K562 (cell line): ENCODE results near the gene TBP. TPM values are rescaled to one million over a fixed set of nuclear protein-coding genes. Genes with fewer than 3 reads are reported as not detected.

Experiments
- ARID1B ChIP-seq: fragments of 450-650 bp; IDR thresholded peaks from 2 replicates; pipeline ENCODE4 v1.6.1; 2016; ENCODE audit warnings: antibody characterized with exemption, mild to moderate bottlenecking, inconsistent platforms
- BRD9 ChIP-seq: fragments of 450-650 bp; IDR thresholded peaks from 2 replicates; pipeline ENCODE4 v1.6.1; 2018; ENCODE audit warnings: low read depth; ENCODE audit not compliant: partially characterized antibody
- DLX4 ChIP-seq: fragments of 250-450 bp; sonication (Bioruptor Pico); IDR thresholded peaks from 2 replicates; pipeline ENCODE4 v1.6.1; 2021; ENCODE audit warnings: mild to moderate bottlenecking
- ESRRA ChIP-seq: fragments of 450-650 bp; IDR thresholded peaks from 2 replicates; pipeline ENCODE4 v1.6.1; 2014; ENCODE audit warnings: low read depth, mild to moderate bottlenecking, moderate library complexity, borderline replicate concordance
- EWSR1 ChIP-seq: fragments of 450-650 bp; IDR thresholded peaks from 2 replicates; pipeline ENCODE4 v1.6.1; 2018; ENCODE audit warnings: borderline replicate concordance, mild to moderate bottlenecking, low read depth, moderate library complexity; ENCODE audit not compliant: partially characterized antibody
- FOXM1 ChIP-seq, 2 experiments: fragments of 450-650 bp in 1 of 2; sonication (generic) in 1 of 2; formaldehyde crosslinking in 1 of 2; IDR thresholded peaks; 2 replicates each; pipeline versions ENCODE4 v1.6.1 to v1.9.0; 2017 to 2022; ENCODE audit warnings: low read depth in 2 of 2, mild to moderate bottlenecking in 2 of 2, missing genetic modification reagents in 1 of 2, moderate library complexity in 1 of 2
- GATAD2A ChIP-seq: fragments of 450-650 bp; IDR thresholded peaks from 2 replicates; pipeline ENCODE4 v1.6.1; 2017
- HNRNPH1 ChIP-seq: fragments of 200-400 bp; formaldehyde crosslinking; optimal IDR thresholded peaks from 2 replicates; pipeline ENCODE3; 2017; ENCODE audit warnings: low read depth, mild to moderate bottlenecking, low read length, moderate library complexity
- JUNB ChIP-seq: fragments of 450-650 bp; formaldehyde crosslinking; conservative IDR thresholded peaks from 2 replicates; pipeline ENCODE4 v1.4.0; 2020; ENCODE audit warnings: mild to moderate bottlenecking
- NFE2 ChIP-seq: IDR thresholded peaks from 2 replicates; pipeline ENCODE4 v1.6.1; 2014; ENCODE audit warnings: antibody characterized with exemption, low read depth
- PCBP1 ChIP-seq: fragments of 200-400 bp; formaldehyde crosslinking; IDR thresholded peaks from 2 replicates; pipeline ENCODE4 v1.6.1; 2018; ENCODE audit warnings: mild to moderate bottlenecking, low read depth, low read length; ENCODE audit not compliant: poor library complexity, severe bottlenecking
- POU5F1 ChIP-seq: fragments of 150-350 bp; IDR thresholded peaks from 2 replicates; pipeline ENCODE4 v1.6.1; 2014; ENCODE audit warnings: borderline replicate concordance, low read length, low read depth, mild to moderate bottlenecking; ENCODE audit not compliant: partially characterized antibody
- RBM15 ChIP-seq: fragments of 200-400 bp; formaldehyde crosslinking; IDR thresholded peaks from 2 replicates; pipeline ENCODE4 v1.6.1; 2018; ENCODE audit warnings: mild to moderate bottlenecking, low read length, moderate library complexity; ENCODE audit not compliant: insufficient read depth
- RHOXF2B ChIP-seq: fragments of 250-450 bp; sonication (Bioruptor Pico); conservative IDR thresholded peaks from 2 replicates; pipeline ENCODE4 v1.5.1; 2021
- SUPT5H ChIP-seq: fragments of 450-650 bp; IDR thresholded peaks from 2 replicates; pipeline ENCODE4 v1.6.1; 2016
- TCF3 ChIP-seq: sonication (generic); formaldehyde crosslinking; IDR thresholded peaks from 2 replicates; pipeline ENCODE4 v1.4.0; 2020; ENCODE audit warnings: mild to moderate bottlenecking, missing genetic modification reagents
- TFE3 ChIP-seq: fragments of 450-650 bp; formaldehyde crosslinking; IDR thresholded peaks from 2 replicates; pipeline ENCODE4 v1.4.0; 2020; ENCODE audit warnings: mild to moderate bottlenecking, mixed read lengths
- ZBTB12 ChIP-seq: fragments of 250-450 bp; sonication (Bioruptor Pico); IDR thresholded peaks from 2 replicates; pipeline ENCODE4 v1.4.0; 2020
- ZNF644 ChIP-seq: fragments of 200-800 bp; sonication (Bioruptor generic); IDR thresholded peaks from 2 replicates; pipeline ENCODE4 v1.6.1; 2016; ENCODE audit warnings: low read depth, missing genetic modification characterization, missing compliant biosample characterization
- polyA plus RNA-seq, 8 experiments: library from polyadenylated mRNA; depleted of rRNA in 4 of 8; stranded (reverse) in 5 of 8; unstranded in 3 of 8; fragments of >200 nt; fragmentation: Nextera tagmentation in 2 of 8; fragmentation: Illumina TruSeq in 1 of 8; extraction: Ambion mirVana in 2 of 8; extraction: Trizol in 1 of 8; gene quantifications; 2 replicates each; pipeline versions ENCODE4 v1.2.1 to v1.2.3, GENCODE V29; 2011 to 2014; ENCODE audit warnings: inconsistent platforms in 1 of 8, missing spikeins in 1 of 8
- total RNA-seq, 7 experiments: library from RNA; depleted of rRNA in 6 of 7; stranded (reverse); fragments of >200 nt in 6 of 7; fragmentation: Illumina TruSeq in 2 of 7; extraction: Trizol in 2 of 7; gene quantifications; 2 replicates each; pipeline versions ENCODE4 v1.2.1 to v1.2.3, GENCODE V29; 2011 to 2021; ENCODE audit warnings: low replicate concordance in 1 of 7
- TF ChIP-seq, protein P1 (sequence below), 2 experiments: fragments of 200-800 bp in 1 of 2; sonication (Bioruptor generic) in 1 of 2; sonication (generic) in 1 of 2; formaldehyde crosslinking in 1 of 2; IDR thresholded peaks in 1 of 2; conservative IDR thresholded peaks in 1 of 2; 2 replicates each; pipeline versions ENCODE4 v1.5.0 to v1.6.1; 2016 to 2020; ENCODE audit warnings: missing compliant biosample characterization in 1 of 2, missing genetic modification characterization in 1 of 2, missing genetic modification reagents in 1 of 2
- TF ChIP-seq, protein P2 (sequence below): fragments of 450-650 bp; conservative IDR thresholded peaks from 2 replicates; pipeline ENCODE4 v1.6.1; 2016; ENCODE audit warnings: missing genetic modification characterization, low read depth, mild to moderate bottlenecking, missing compliant biosample characterization, moderate library complexity

The TBP gene
- total and polyA plus RNA-seq, 9 of the 15 experiments (the other 6 are each of a cell fraction or from before 2014, with no cell fraction given) = 28.5 to 86.1 (median 39.5) TPM

- TF ChIP-seq ZBTB12 (CRISPR knock-in tag) (peak; percentile 48; the same call in 1 of the 2 replicates), PCBP1 (peak; percentile 87), NFE2 (peak; percentile 20; the same call in 1 of the 2 replicates), HNRNPH1 (no peak), ZNF644 (tag) (0 out of 2 replicates have a peak, but pooled peaks have one; percentile 55), ESRRA (peak; percentile 81), RHOXF2B (CRISPR knock-in tag) (peak; percentile 83; the same call in 1 of the 2 replicates), ARID1B (0 out of 2 replicates have a peak, but pooled peaks have one; percentile 25), SUPT5H (peak; percentile 88), BRD9 (peak; percentile 64), FOXM1 (IDR thresholded peaks at IDR 0.05; ENCODE audit: low read depth) (no peak), FOXM1 (CRISPR knock-in tag; IDR thresholded peaks at IDR 0.05; ENCODE audit: low read depth) (peak; percentile 67; the same call in 1 of the 2 replicates), JUNB (no peak), POU5F1 (no peak), RBM15 (no peak), TCF3 (CRISPR knock-in tag) (no peak; the same call in 1 of the 2 replicates), DLX4 (no peak), TFE3 (CRISPR knock-in tag) (no peak), GATAD2A (no peak), EWSR1 (no peak)
- TF ChIP-seq, protein P1, sequence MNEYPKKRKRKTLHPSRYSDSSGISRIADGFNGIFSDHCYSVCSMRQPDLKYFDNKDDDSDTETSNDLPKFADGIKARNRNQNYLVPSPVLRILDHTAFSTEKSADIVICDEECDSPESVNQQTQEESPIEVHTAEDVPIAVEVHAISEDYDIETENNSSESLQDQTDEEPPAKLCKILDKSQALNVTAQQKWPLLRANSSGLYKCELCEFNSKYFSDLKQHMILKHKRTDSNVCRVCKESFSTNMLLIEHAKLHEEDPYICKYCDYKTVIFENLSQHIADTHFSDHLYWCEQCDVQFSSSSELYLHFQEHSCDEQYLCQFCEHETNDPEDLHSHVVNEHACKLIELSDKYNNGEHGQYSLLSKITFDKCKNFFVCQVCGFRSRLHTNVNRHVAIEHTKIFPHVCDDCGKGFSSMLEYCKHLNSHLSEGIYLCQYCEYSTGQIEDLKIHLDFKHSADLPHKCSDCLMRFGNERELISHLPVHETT (CRISPR knock-in tag; conservative IDR thresholded peaks at IDR 0.05 in 1 of 2, IDR thresholded peaks at IDR 0.05 in 1 of 2) = no peak
- TF ChIP-seq, protein P2, sequence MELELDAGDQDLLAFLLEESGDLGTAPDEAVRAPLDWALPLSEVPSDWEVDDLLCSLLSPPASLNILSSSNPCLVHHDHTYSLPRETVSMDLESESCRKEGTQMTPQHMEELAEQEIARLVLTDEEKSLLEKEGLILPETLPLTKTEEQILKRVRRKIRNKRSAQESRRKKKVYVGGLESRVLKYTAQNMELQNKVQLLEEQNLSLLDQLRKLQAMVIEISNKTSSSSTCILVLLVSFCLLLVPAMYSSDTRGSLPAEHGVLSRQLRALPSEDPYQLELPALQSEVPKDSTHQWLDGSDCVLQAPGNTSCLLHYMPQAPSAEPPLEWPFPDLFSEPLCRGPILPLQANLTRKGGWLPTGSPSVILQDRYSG = no peak
Observed at GRCh38 chr6:170584181-170584953, 30.2 kb downstream of the TBP start, which contains the start of gene PDCD2 (continued).
